Stimulated activated CD4-positive, alpha-beta T cell treated with anti-CD3 and anti-CD28 coated beads, Interleukin-4, amount 100 ng/mL, for 1 hour (primary cell): ENCODE measurements around the gene SERPINF2.
"Not testable (repeated sequence)": the region's sequence is repeated elsewhere in the genome, so short reads cannot be mapped to it uniquely, and the experiment has no call there.

ENCODE experiments used
- DNase-seq: peaks from one replicate; pipeline ENCODE4 v3.0.0-alpha.2; 2020

Gene SERPINF2

DNA sequence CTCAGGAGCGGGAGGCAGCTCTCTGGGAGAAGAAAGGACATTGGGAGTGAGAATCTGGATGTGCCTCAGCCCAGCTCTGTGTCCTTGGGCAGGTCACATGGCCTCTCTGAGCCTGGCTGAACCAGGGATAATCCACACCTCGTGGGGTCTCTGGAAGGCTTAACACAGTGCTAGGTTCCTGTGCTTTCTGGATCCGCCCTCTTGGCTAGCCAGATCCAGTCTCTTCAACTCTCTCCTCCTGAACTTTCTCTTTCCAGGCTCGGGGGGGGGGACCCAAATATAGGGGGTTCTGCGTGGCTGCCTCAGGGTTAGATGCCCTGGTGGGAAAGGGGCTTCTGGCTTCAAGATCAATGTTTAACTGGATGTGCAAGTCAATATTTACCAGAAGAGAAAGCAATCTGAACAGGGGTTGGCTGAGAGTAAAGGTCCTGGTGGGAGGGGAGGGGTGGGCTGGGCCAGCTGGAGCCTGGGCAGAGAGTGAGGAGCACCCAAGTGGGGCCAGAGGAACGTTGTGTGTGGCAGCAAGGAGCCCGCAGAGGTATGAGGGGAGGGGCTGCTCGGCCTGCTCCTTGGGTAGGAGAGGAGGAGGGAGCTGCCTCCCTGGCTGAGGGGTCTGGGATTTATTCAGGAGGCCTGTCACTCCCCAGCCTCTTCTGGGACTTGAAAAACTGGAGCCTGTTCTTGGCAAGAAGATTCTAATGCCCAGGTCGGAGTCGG lies at the start of gene SERPINF2:
Gene SERPINF2 (plus strand): TSS at position 501 of the 717 bp plus-strand sequence. CDS start 2,125 bp downstream, outside the sequence.
- no peak for DNase-seq

DNA sequence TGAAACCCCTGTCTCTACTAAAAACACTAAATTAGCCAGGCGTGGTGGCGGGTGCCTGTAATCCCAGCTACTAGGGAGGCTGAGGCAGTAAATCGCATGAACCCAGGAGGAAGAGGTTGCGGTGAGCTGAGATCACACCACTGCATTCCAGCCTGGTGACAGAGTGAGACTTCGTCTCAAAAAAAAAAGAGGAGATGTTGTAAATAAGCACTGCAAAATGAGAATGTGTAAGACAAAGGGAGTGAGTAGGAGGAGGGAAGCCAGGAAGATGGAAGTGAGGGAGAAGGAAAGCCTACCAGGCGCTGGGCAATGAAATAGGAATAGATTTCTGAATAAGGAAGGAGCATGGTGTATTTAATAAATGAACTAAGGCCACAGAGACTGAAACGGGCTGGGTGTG lies 49.3 kb upstream of the SERPINF2 start:
- DNase-seq: no peak

DNA sequence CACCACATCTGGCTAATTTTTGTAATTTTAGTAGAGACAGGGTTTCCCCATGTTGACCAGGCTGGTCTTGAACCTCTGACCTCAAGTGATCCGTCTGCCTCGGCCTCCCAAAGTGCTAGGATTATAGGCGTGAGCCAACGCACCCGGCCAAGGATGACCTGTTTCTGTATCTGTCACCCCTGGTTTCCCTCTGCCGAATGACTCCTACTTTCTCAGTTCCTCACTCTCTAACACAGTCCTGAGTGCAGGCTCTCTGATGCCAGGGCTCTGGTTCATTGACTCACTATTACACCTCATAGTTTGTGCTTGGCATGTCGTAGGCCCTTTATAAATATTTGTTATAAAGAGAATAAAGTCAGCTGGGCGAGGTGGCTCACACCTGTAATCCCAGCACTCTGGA lies 47.3 kb upstream of the SERPINF2 start:
- DNase-seq: no peak

DNA sequence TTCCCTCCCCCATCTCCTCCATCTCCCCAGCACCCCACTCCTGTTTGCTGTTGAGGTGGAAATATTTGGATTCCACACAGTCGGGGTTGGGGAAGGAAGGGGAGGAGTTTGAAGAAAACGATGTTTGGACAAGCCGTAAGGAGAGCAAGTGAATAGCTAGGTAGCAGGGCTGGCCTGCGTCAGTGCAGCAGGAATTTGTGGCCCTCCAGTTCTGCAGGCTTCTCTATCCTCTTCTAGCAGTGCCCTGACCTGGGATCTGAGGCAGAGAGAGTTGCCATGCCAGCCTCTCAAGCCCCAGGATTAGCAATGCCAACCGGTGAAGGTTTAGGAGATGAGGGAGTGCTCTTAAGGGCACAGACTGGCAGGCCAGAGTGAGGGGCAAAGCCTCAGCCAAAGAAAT lies 45.0 kb upstream of the SERPINF2 start:
- DNase-seq: no peak

DNA sequence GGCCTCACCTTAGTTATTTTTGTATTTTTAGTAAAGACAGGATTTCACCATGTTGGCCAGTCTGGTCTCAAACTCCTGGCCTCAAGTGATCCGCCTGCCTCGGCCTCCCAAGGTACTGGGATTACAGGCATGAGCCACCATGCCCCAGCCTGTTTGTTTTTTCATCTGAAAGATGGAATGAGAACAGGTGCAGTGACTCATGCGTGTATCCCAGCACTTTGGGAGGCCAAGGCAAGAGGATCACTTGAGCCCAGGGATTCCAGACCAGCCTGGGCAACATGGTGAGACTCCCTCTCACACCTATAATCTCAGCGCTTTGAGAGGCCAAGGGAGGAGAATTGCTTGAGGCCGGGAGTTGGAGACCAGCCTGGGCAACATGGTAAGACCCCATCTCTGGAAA lies 42.8 kb upstream of the SERPINF2 start:
- DNase-seq: not testable (repeated sequence)

GRCh38 chr17:1703063-1703462 lies 39.6 kb upstream of the SERPINF2 start:
- DNase-seq: no peak

GRCh38 chr17:1705004-1705403 lies 37.7 kb upstream of the SERPINF2 start:
- DNase-seq: no peak

DNA sequence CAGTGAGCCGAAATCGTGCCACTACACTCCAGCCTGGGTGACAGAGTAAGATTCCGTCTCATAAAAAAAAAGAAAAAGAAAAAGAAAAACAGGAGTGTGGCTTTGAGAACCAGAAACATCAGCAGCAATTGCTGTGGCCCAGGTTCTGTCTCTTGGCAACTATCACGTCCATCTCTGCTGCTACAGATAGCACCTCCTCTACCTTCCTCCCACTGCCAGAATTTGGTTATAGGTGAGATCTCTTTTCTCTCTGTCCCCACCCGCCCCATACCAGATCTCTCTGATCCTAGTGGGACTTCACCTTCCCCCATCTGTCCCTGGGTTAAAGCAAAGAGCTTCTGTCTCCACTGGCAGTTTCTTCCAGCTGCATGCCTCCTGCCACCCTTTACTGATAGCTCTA lies 35.6 kb upstream of the SERPINF2 start:
- no peak for DNase-seq

- not testable (repeated sequence) for DNase-seq
These were observed 33.8 kb upstream of the SERPINF2 start for GRCh38 chr17:1708791-1709346.

- no peak for DNase-seq
These were observed 33.2 kb upstream of the SERPINF2 start for GRCh38 chr17:1709403-1709951.

- DNase-seq: no peak
These were observed 32.5 kb upstream of the SERPINF2 start, which contains the start of gene TLCD2 for GRCh38 chr17:1709971-1710806. Gene TLCD2, minus strand, starts transcription at chr17:1710377. Its CDS starts 135 bp downstream, at chr17:1710242.

- no peak for DNase-seq
These were observed 31.7 kb upstream of the SERPINF2 start for GRCh38 chr17:1710807-1711553.

- no peak for DNase-seq
These were observed 30.9 kb upstream of the SERPINF2 start for GRCh38 chr17:1711804-1712203.

DNA sequence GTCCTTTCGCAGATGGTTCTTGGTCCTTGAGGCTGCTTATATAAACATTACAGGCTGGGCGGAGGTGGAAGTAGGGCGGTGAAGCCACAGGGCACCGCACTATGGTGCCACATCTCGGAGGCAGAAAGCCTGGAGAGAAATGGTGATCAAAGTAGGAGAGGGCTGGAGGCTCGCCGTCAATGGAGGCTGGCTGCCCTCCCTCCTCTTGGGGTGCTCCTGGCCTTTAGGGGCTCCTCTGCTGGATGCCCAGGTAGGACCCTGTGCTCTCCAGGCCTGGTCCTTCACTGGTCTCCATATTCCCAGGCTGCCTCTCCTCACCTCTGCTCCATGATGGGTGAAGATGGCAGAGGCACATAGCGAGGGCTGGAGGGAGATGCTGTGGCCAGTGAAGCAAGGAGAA lies 30.4 kb upstream of the SERPINF2 start:
- no peak for DNase-seq

GRCh38 chr17:1713160-1713877 lies 29.4 kb upstream of the SERPINF2 start:
- no peak for DNase-seq

- DNase-seq: no peak
These were observed 28.7 kb upstream of the SERPINF2 start for GRCh38 chr17:1713878-1714426.

GRCh38 chr17:1714427-1714979 lies 28.2 kb upstream of the SERPINF2 start:
- DNase-seq: peak; percentile 32

- DNase-seq: peak; percentile 48
These were observed 27.5 kb upstream of the SERPINF2 start for GRCh38 chr17:1714980-1715802.

DNA sequence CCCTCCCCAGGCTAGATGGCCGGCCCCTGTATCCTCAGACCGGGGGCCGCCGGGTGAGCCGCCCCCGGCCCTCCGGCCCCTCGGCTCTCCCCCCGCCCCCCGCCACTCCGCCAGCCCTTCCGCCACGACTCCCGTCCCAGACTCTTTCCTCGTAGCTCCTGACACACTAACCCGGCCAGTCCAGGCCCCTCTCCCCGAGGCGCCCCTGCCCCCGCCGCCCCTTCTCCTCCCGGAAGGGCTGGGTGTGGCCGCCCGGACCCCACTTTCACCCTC lies 26.9 kb upstream of the SERPINF2 start:
- DNase-seq: no peak

DNA sequence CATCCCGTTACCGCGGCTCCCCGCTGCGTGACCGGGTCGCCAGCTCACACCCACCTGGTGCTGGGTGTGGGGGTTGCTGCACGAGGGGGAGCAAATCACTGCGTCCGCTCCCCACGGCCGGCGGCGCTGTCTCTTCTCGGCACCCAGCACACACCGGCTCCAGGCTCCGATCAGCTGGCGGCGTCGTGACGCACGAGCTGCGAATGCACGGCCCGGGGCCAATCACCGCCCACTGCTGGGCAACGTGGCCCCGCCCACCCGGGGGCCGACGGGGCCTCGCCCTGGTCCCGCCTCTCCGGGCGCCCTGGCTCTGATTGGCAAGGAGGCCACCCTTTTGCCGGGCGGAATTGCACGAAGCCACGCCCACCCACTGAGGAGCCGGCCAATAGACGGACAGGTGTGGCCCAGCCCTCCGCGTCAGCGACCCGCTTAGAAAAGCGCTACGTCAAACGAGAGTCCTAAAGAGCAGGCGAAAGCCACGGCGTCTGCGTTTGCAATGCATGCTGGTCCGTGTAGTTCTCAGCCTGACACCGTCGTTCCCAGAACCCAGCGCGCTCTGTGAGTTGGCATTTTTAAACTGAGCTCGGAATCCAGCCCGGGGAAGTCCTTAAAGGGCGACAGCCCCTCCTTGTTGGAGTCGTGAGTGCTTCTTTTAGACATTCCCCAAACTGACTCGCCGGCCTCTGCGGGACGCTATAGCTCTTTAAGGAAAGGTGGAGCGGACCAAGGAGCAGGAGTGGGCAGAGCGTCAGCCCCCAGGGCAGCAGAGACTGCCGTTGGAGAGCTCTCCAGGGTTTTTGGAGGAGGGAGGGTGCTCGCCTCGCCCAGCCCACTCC lies 26.4 kb upstream of the SERPINF2 start:
- DNase-seq: peak; percentile 100
